ENCODE measurements around the gene B3GALT4.
A peak's percentile ranks its signal among the peaks of the same experiment; 100 is the strongest.
"Not testable (repeated sequence)": the region's sequence is repeated elsewhere in the genome, so short reads cannot be mapped to it uniquely, and the experiment has no call there.

The B3GALT4 gene, protein sequence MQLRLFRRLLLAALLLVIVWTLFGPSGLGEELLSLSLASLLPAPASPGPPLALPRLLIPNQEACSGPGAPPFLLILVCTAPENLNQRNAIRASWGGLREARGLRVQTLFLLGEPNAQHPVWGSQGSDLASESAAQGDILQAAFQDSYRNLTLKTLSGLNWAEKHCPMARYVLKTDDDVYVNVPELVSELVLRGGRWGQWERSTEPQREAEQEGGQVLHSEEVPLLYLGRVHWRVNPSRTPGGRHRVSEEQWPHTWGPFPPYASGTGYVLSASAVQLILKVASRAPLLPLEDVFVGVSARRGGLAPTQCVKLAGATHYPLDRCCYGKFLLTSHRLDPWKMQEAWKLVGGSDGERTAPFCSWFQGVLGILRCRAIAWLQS

DNA sequence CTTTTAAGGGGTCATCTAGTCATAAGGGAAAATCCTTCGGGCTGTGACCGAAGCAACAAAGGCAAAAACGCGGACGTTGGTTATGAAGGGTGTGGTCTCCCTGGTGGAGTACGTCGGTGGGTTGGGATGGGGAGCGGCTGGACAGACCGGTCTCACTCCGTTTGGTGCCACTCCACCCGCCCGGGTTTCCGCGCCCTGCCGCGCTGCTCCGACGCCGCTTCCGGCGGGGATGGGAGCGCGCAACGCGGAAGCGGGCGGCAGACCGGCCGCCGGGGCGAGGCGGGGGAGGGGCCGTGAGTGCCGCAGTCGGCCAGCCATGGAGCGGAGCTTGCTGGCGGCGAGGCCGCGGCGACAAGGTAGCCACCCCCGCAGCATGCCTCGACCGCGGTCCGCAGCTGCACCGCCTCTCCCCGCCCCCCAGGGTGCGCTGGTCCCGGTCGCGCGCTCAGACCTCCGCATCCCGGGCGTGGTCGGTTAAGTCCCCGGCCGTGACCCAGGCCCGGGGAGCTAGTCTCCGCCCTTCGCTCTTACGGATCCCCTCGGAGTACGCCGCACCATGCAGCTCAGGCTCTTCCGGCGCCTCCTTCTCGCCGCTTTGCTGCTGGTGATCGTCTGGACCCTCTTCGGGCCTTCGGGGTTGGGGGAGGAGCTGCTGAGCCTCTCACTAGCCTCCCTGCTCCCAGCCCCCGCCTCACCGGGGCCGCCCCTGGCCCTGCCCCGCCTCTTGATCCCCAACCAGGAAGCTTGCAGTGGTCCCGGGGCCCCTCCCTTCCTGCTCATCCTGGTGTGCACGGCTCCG is at the start of gene B3GALT4:
Gene B3GALT4 (plus strand): TSS at position 260 of the 799 bp plus-strand sequence. CDS start 297 bp downstream, at position 557.
- no peak for DNase-seq (ENCODE audit: low read depth in 2 of 2)

DNA sequence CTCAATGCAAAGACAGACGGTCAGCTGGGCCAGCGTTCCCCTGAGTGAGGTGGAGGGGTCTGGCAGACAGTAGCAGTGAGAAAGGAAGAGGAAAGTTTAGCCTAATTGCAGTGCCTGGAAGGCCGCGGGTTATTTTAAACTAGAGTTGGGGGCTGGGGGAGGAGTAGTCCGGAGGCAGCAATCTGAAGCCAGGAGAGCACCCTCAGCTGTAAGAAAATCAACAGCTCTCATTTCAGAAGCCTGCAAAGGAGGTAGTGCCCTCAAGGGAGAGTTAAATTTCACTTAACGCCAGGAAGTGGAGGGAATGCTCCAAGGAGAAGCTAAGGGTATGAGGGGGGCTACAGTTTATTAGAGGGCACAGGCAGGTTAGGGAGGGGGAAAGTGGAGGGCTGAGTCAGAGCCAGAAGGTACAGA is 41.7 kb upstream of the B3GALT4 start:
- DNase-seq (ENCODE audit: low read depth in 2 of 2): no peak

DNA sequence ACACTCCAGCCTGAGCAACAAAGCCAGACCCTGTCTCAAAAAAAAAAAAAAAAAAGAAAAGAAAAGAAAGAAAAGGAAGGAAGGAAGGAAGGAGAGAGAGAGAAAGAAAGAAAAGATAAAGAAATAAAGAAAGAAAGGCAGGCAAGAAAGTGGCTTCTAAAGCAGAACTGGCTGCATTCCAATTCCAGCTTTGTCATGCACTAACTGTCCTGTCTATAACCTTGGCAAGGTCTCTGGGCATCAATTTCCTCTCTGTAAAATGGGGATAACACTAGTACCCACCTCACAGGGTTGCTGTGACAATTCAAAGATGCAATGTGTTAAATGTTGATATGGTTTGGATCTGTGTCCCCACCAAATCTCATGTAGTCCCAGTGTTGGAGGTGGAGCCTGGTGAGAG is 40.6 kb upstream of the B3GALT4 start:
- DNase-seq (ENCODE audit: low read depth in 2 of 2): no peak

DNA sequence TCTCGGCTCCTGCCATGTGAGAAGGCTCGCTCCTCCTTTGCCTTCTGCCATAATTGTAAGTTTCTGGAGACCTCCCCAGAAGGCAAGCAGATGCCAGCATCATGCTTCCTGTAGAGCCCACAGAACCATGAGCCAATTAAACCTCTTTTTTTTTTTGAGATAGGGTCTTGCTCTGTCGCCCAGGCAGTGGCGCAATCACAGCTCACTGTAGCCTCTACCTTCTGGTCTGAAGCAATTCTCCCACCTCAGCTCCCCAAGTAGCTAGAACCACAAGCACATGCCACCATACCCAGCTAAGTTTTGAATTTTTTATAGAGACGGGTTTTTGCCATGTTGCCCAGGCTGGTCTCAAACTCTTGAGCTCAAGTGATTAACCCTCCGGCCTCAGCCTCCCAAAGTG is 40.1 kb upstream of the B3GALT4 start:
- DNase-seq (ENCODE audit: low read depth in 2 of 2): no peak

- DNase-seq (ENCODE audit: low read depth in 2 of 2): no peak
These were observed 39.2 kb upstream of the B3GALT4 start for GRCh38 chr6:33237741-33238140.

- DNase-seq (ENCODE audit: low read depth in 2 of 2): no peak
These were observed 35.0 kb upstream of the B3GALT4 start for GRCh38 chr6:33241968-33242367.

- no peak for DNase-seq (ENCODE audit: low read depth in 2 of 2)
These were observed 33.4 kb upstream of the B3GALT4 start for GRCh38 chr6:33243476-33243875.

- peak; percentile 71 to 93 for DNase-seq (ENCODE audit: low read depth in 2 of 2)
These were observed 28.8 kb upstream of the B3GALT4 start for GRCh38 chr6:33247977-33248642.

DNA sequence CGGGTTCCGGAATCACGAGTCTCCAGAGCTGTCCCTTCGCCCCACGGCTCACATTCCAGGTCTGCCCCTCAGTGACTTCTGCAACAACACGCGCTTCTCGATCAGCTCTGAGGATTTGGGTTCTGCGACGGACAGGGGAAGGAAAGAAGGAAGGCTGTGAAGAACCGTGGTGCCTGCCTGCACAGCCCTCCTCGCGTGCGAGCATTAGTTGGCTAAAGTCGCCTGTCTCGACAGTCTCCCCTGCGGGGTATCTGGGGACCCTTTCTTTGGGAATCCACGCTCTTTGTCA is 28.3 kb upstream of the B3GALT4 start:
- no peak for DNase-seq (ENCODE audit: low read depth in 2 of 2)

GRCh38 chr6:33248932-33249731 is 27.8 kb upstream of the B3GALT4 start:
- DNase-seq (ENCODE audit: low read depth in 2 of 2): peak; percentile 86 to 89

GRCh38 chr6:33249732-33250630 is 26.9 kb upstream of the B3GALT4 start:
- no peak for DNase-seq (ENCODE audit: low read depth in 2 of 2)

DNA sequence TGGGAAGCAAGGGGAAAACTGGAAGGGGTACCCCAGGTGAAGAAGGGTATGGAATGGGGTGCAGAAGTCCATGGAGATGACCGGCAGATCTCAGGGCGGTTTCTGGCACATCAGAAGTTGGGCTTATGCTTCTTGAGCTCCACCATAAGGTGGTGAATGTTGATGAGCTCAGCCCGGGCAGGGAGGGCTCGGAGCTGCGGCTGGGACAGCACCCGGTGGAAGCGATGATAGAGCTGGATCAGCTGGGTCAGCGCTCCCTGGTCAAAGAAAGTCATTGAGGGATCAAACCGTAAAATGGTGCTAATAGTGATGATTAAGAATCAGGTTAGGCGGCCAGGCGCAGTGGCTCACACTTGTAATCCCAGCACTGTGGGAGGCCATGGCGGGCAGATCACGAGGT is 26.2 kb upstream of the B3GALT4 start:
- DNase-seq (ENCODE audit: low read depth in 2 of 2): no peak

- DNase-seq (ENCODE audit: low read depth in 2 of 2): no peak
These were observed 25.4 kb upstream of the B3GALT4 start for GRCh38 chr6:33251395-33252012.

DNA sequence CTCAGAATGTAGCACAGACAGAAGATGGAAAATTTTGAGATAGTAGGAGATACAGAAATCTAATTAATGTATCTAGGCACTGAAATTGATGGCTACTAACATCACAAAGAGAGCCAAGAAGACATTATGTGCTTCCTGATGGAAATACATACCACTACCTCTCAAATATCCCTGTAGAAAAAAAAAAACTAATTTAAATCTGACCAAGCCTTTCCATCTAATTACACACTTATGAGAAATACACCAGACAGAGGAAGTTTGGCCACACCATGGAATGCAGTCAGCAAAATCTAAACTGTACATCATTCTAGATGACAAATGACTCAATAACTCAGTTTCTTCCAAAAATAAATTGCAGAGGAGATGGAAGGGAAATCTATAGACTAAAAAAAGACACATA is 24.2 kb upstream of the B3GALT4 start:
- no peak for DNase-seq (ENCODE audit: low read depth in 2 of 2)

- no peak for DNase-seq (ENCODE audit: low read depth in 2 of 2)
These were observed 22.3 kb upstream of the B3GALT4 start for GRCh38 chr6:33254591-33254990.

GRCh38 chr6:33259032-33259431 is 17.9 kb upstream of the B3GALT4 start:
- no peak for DNase-seq (ENCODE audit: low read depth in 2 of 2)

DNA sequence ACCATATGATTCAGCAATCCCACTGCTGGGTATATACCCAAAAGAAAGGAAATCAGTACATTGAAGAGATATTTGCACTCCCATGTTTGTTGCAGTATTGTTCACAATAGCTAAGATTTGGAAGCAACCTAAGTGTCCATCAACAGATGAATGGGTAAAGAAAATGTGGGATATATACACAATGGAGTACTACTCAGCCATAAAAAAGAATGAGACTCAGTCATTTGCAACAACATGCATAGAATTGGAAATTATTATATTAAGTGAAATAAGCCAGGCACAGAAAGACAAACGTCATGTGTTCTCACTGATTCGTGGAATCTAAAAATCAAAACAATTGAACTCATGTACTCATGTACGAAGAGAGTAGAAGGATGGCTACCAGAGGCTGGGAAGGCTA is 14.4 kb upstream of the B3GALT4 start:
- not testable (repeated sequence) for DNase-seq (ENCODE audit: low read depth in 2 of 2)

DNA sequence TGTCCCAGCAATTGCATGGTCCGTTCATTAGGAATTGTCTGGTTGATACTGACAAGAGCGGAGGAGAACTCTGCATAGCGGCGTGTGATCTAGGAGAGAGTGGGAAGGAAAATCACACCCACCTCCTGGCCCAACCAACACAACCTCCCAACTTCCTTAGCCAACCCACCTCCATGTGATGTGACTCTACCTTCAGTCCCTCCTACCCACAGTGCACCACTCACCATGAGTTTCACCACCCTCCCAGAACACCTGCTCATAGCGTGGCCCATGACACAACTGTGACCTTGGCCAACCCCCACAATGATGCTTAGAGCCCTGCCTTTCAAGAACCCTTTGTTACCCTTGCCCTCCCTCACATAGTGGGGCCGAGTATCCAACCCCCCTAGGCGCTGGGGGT is 12.9 kb upstream of the B3GALT4 start:
- no peak for DNase-seq (ENCODE audit: low read depth in 2 of 2)

DNA sequence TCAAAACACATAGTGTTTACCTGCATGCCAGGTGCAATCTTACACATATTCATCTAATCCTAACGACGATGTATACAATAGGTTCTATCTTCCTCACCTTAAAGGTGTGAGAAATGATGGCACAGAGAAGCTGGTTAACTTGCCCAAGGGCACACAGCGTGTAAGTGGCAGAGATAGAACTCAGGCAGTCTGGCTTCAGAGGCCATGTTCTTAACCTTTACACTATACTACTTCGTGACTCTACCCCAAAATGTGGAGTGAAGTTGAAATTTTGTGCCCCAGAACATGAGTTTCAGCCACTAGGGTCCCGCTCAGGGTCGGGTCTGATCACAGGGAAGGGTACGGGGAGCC is 5.8 kb upstream of the B3GALT4 start:
- DNase-seq (ENCODE audit: low read depth in 2 of 2): no peak

DNA sequence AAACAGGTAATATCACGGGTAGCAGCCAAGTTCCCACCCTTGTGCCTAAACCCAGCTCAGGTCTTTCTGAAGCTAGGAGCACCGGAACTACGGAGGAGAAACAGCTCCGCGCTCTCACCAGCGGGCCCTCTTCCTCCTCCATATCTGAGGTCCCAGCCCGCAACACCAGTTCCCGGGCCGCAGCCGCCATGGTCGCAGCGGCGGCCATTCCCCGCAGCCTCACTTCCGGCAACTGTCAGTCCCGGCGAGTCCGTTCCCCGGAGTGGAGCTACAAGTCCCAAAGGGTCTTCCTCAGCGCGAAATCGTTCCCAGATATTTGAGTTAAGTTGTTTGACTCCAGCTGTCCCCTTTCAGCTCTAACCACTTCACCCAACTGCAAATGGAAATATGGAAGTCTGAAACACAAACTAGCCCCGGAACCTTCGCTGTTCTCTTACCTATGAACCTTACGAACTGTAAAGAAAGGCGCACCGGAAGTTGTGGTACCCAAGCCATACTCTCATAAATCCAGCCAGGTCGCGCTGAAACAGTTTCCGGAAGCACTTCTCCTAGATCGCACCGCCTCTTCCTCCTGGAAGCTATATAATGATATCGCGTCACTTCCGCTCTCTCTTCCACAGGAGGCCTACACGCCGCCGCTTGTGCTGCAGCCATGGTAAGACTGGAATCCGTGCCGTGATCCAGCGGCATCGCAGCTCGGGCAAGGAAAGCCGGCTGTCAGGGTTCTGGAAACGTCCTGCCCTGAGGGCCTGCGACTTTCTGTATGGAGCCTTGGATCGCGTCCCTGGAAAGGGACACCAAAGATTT is 5.3 kb upstream of the B3GALT4 start, which contains the start of the genes RPS18 and VPS52:
Gene RPS18 (plus strand): TSS at position 608 of the 807 bp plus-strand sequence. CDS start 45 bp downstream, at position 653.
Gene VPS52 (minus strand): TSS at position 409 of the 807 bp plus-strand sequence. CDS start 201 bp downstream, at position 208.
- peak; percentile 72 to 86 for DNase-seq (ENCODE audit: low read depth in 2 of 2)

Measured in stimulated activated CD4-positive, alpha-beta T cell treated with anti-CD3 and anti-CD28 coated beads, Interleukin-1b, Interleukin-23, amount 100 ng/mL, for 1 hour (primary cell).